ELF-1 (cell line): Measurements from ENCODE around the gene GOLGA7B.

ENCODE experiments used
- DNase-seq: peaks from one replicate; pipeline ENCODE4 v3.0.0-alpha.2; 2016; ENCODE audit warnings: low read depth, low spot score

The GOLGA7B gene

GRCh38 chr10:97867220-97867800 is 17.7 kb downstream of the GOLGA7B start:
- DNase-seq = no peak

GRCh38 chr10:97868134-97868685 is 18.6 kb downstream of the GOLGA7B start:
- no peak for DNase-seq

- DNase-seq = peak; percentile 83
Measured at GRCh38 chr10:97869091-97870042, 19.7 kb downstream of the GOLGA7B start.

- DNase-seq = no peak
Measured at GRCh38 chr10:97870990-97871389, 21.3 kb downstream of the GOLGA7B start.

- no peak for DNase-seq
Measured at GRCh38 chr10:97873569-97873968, 23.9 kb downstream of the GOLGA7B start.

GRCh38 chr10:97874332-97874731 is 24.7 kb downstream of the GOLGA7B start:
- DNase-seq = no peak

GRCh38 chr10:97875391-97875790 is 25.7 kb downstream of the GOLGA7B start:
- no peak for DNase-seq

GRCh38 chr10:97876402-97876801 is 26.8 kb downstream of the GOLGA7B start:
- DNase-seq = no peak

- no peak for DNase-seq
Measured at GRCh38 chr10:97879241-97879640, 29.6 kb downstream of the GOLGA7B start.

GRCh38 chr10:97880109-97880508 is 30.5 kb downstream of the GOLGA7B start:
- no peak for DNase-seq

- no peak for DNase-seq
Measured at GRCh38 chr10:97882142-97883091, 32.8 kb downstream of the GOLGA7B start.

- no peak for DNase-seq
Measured at GRCh38 chr10:97883092-97883485, 33.4 kb downstream of the GOLGA7B start.

- DNase-seq = no peak
Measured at GRCh38 chr10:97886286-97886685, 36.6 kb downstream of the GOLGA7B start.

GRCh38 chr10:97887399-97887798 is 37.8 kb downstream of the GOLGA7B start:
- peak; percentile 73 for DNase-seq

- no peak for DNase-seq
Measured at GRCh38 chr10:97888134-97888533, 38.5 kb downstream of the GOLGA7B start.

- peak; percentile 55 for DNase-seq
Measured at GRCh38 chr10:97888641-97889262, 39.1 kb downstream of the GOLGA7B start.

GRCh38 chr10:97889461-97890265 is 40.0 kb downstream of the GOLGA7B start:
- DNase-seq = peak; percentile 90

GRCh38 chr10:97891497-97892167 is 42.0 kb downstream of the GOLGA7B start:
- peak; percentile 51 for DNase-seq

GRCh38 chr10:97892506-97892905 is 42.9 kb downstream of the GOLGA7B start:
- no peak for DNase-seq

GRCh38 chr10:97892939-97893338 is 43.3 kb downstream of the GOLGA7B start:
- no peak for DNase-seq
